Vagina (tissue), 2 donors: ENCODE results near the gene CUBN.

Source experiments
- POLR2A ChIP-seq, 2 donors: fragments of 450-650 bp; IDR thresholded peaks; one replicate each; pipeline ENCODE4 v1.6.1; 2017; ENCODE audit warnings: antibody characterized with exemption in 2 of 2, mild to moderate bottlenecking in 2 of 2, moderate library complexity in 2 of 2
- POLR2AphosphoS5 ChIP-seq, 2 donors: sonication (generic); formaldehyde crosslinking; IDR thresholded peaks; one replicate each; pipeline ENCODE4 v1.9.0; 2017; ENCODE audit warnings: antibody characterized with exemption in 2 of 2, mild to moderate bottlenecking in 2 of 2, low read depth in 1 of 2; ENCODE audit not compliant: insufficient read depth in 1 of 2
- TF ChIP-seq, protein P1 (sequence below), 3 experiments: fragments of 450-650 bp in 2 of 3; fragments of 200-600 bp in 1 of 3; sonication (generic) in 1 of 3; IDR thresholded peaks; one replicate each; pipeline ENCODE4 v1.5.1; 2017 to 2019; ENCODE audit warnings: antibody characterized with exemption in 3 of 3, mild to moderate bottlenecking in 2 of 3, moderate library complexity in 2 of 3

DNA sequence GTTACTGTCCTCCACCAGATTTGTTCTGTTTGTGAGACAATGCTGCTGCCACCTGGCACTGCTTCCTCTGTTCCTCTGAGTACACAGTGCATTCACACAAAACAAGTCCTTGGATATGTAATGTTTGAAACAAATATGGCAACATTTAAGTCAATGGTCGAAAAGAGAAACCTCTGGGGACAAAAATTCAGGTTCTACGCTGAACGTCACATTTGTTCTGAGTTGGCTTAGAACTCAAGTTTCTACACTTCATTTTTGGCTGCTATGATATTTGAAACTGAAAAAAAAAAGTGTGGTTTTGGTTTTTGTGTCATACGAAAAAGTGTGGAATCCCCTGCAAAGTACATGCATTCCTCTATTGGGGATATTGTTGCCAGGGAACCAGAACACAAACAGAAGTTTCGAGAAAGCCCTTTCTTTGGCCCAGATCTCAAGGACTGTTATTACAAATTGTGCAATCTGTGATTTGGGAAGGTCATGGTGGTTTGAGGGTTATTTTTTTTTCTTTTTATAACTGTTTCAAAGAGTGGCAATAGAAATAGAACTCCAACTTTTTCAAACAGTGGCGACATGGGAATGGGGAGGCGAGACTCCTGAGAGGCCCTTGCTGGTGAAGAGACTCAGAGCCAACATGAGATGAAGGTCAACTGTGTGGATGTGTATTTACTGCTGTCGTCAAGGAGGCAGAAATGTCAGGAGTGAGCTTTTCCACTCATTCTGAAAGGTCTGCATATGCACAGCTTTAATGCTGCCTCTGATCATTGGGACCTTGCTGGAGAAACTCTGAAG, 127.5 kb downstream of the CUBN start:
- TF ChIP-seq, protein P1, sequence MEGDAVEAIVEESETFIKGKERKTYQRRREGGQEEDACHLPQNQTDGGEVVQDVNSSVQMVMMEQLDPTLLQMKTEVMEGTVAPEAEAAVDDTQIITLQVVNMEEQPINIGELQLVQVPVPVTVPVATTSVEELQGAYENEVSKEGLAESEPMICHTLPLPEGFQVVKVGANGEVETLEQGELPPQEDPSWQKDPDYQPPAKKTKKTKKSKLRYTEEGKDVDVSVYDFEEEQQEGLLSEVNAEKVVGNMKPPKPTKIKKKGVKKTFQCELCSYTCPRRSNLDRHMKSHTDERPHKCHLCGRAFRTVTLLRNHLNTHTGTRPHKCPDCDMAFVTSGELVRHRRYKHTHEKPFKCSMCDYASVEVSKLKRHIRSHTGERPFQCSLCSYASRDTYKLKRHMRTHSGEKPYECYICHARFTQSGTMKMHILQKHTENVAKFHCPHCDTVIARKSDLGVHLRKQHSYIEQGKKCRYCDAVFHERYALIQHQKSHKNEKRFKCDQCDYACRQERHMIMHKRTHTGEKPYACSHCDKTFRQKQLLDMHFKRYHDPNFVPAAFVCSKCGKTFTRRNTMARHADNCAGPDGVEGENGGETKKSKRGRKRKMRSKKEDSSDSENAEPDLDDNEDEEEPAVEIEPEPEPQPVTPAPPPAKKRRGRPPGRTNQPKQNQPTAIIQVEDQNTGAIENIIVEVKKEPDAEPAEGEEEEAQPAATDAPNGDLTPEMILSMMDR (IDR thresholded peaks at IDR 0.05): no peak
- TF ChIP-seq POLR2A (IDR thresholded peaks at IDR 0.05) (no peak), POLR2AphosphoS5 (IDR thresholded peaks at IDR 0.05; ENCODE audit: insufficient read depth in 1 of 2, low read depth in 1 of 2) (peak; percentile 32 to 86)
